Effector CD8-positive, alpha-beta T cell (primary cell): Measurements from ENCODE around the gene CEPT1.
A peak's percentile ranks its signal among the peaks of the same experiment; 100 is the strongest.

ENCODE experiments used
- DNase-seq: peaks from one replicate; lab custom pipeline; 2025; lab: John Stamatoyannopoulos, UW

The CEPT1 gene

DNA sequence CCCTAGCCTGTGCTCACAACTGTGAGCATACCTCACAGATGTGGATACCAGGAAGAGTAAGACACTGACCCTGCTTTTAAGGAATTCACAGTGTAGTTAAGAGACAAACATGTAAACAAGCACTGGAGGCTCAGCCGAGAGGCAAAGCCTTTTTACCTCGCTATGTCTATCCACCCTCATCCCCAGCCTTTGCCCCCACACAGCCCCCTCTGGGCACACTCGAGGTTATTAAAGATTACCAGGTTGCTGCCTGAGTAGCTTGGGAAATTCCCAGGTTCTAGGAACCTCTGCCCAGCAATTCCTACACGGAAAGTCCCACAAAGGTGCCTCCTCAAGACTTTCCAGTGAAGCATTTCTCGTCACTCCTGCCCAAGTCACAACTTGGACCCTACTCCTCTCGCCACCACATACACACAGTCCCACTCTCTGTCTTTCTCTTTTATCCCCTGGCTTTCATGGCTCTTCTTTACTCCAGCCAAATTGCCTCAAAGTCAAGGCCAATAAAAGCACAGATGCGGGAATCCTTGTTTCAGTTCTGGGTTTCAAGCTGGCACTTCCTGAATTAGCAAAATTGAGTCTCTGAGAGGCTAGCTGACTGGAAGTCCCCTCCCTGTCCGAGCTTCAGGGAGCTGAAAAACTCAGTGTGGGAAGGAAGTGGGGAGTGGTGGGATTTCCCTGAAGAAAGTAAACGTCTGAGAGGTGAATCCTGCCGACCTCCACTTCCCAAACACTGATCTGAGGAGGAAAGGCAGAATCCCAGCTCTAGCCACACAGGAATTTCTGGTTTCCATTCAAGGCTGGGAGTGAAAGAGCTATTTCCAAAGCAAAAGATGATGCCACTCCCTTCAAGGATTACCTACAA lies 52.9 kb downstream of the CEPT1 start:
- peak; percentile 22 for DNase-seq

DNA sequence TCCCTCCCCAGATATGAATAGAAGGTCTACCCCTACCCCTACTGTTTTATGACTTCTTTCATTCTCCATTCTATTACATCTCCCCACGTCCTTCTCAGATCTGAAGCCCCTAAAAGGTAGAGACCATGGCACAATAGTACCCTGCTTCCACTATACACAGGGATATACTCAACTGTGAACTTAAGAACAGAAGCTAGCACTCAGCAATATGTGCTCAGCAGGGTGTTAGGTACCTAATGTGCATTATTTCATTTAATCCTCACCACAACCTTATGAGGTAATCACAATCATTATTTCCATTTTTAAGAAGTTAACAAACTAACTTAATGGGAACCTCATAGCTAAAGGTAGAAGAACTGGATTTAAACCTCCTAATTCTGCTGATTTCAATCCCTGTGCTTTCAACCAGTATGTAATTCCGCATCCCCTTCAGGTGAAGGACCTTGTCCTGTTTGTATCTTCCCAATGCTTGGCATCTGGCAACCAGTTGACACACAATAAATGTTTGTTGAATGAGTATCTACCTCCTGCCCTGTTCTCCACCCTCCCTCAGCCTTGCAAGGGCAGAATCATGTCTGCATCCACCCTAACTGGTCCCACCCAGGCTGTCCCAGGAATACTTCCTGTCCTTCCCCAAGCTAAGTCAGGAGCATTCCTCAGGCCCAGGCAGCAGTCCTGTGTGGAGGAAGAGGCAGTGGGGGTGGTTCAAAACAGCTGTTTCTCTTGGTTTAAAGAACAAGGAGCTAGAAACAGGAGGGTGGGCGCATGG lies 53.9 kb downstream of the CEPT1 start:
- no peak for DNase-seq

DNA sequence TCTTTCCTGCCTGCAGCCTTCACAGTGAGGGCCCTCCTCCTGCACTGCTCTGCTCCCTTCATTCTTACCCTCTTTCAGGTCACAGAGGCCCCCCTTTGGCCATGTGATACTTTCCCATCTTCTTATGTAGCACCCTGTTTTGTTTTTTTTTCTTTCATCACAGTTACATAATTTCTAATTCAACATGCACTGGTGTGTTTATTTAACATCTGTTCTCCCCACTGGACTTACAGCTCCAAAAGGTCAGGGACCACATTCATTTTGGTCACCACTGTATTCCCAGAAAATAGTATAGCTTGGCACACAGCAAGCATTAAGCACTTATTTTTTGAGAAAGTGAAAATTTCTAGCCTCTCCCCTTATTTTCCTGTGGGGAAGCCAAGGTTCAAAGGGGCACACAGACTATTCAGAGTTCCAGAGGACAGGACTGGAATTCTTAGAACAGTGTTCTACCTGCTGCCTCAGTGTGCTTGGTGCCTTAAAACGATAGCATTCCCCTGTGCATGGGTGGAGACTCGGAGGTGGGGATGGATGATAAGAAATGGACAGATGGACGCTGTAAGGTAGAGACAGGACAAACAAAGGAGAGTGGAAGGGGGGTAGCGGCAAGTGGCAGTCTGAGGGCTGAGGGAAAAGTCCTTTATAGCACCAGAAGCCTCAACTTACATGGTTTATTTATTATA lies 55.1 kb downstream of the CEPT1 start:
- DNase-seq = no peak

DNA sequence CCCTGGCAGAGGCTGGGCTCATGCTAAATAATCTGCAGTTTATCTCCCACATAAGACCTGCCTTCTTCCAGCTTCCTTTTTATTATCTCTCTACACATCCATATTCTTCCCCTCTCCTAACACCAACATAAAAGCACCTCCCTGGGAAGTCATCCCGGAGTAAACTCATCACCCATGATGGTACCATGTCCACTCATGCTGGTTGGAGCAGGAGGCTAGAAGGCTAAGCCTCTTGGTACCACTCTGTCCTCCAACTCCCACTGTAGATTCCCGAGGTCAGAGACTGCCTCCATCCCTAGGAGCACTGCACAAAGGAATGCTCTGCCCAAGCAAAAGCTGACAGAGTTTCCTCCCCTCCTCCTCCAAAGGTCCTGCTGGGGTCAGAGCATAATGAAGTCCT lies 56.2 kb downstream of the CEPT1 start:
- no peak for DNase-seq

DNA sequence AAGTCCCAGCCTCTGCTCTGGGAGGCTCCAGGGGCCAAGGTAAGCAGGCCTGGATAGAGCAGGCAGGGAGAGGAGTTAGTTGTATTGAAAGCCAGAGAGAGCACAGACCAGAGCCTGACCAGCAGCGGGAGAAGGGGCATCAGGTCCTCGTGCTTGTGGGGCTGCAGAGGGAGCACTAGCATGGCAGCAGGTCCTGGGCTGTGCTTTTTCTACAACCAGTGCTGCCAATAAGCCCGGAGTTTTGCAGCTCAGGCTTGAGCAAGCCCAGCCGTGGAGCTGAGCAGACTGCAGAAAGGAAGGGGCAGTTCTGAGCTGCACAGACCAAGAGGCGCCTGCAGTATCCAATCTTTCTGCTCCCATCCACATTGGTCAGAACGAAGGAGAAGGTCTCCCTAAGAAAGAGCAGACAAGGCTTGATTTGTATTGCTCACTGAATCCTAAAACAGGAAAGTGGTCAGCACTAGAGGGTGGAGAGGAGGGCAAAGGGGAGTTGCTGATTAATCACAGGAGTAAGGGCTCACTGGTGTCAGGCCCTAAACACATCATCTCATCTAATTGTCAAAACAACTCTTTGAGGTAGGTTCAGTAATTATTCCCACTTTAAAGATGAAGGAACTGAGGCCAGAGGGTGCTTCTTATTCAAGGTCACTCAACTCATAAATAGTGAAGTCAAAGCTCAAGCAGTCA lies 57.7 kb downstream of the CEPT1 start:
- peak; percentile 54 for DNase-seq

DNA sequence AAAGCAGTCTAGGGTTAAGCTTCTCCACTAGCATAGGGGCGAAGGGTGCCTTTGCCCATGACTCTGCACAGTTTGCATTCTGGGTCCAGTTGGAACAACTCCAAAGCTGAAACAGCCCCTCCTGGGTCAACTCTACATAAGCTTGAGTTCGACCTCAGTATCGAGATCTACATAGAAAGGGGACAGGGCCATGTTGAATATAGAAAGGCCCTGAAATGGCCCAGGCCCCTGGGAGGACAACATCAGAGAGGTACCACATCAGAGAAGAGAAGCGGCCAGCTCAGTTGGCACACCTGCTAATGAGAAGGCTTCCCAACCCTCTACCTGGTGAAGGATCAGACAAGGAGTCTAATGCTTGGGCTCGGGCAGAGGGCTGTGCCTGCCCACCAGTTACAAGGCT lies 58.8 kb downstream of the CEPT1 start:
- no peak for DNase-seq

DNA sequence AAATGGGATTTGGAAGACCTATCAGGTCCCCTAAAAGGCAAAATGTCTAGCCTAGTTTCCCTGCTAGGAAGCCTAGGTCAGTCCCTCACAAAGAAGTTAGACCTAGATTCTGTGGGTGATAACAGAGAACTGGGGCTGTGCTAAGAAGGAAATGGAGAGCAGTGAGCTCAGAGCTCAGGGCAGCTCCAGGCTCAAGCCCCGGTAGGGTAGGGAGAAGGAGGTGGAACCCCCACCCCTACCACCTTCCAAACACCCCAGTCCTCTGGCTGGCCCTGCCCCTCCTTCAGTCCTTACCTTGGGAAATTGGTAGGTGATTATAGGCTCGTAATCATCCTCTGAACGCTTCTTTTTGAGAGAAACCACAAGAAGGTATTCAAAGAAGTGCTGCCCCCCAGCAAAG lies 59.3 kb downstream of the CEPT1 start:
- no peak for DNase-seq

DNA sequence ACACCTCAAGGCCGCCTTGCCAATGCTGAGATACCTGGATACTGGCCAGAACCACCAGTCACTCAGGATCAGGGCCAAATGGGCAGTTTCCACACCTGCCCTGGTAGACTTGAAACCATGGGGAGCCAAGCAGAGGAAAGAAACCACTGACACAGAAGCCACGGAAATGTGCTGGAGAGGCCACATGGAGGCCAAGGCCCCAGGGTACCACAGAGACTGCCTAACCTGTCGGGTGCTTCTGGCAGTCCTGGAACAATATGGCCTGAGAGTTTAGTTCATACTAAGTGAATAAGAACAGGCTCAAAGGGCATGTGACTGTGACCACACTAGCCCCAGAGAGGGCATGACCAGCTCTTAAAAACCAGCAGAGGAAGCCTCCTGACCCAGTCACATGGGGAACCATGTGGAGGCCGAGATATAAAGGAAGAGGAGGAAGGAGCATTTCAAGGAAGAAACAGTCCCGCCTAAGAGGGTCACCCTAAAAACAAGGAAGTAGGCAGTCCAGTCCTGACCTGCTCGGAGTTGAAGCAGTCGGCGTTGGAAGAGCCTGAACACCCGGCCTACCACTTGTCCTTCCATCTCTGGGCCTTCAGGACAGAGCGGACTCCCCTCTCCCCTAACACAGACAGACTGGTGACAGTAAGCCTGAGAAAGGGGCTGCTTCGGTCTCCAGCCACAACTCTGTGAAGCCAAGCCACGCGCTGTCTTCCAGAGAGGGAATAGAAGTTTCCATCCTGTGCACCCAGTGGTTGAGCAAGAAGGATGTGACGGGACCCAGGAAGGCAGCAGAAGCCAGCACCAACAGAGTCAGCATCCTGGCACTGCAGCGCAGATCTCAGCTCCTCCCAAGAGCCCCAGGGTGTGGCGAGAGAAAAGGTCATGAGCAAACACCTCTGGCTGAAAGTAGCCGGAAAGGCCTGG lies 60.1 kb downstream of the CEPT1 start, which contains the start of gene DENND2D:
DENND2D (minus strand) TSS at position 766 of the 921 bp plus-strand sequence; CDS start at position 579, 187 bp downstream.
- DNase-seq = no peak

DNA sequence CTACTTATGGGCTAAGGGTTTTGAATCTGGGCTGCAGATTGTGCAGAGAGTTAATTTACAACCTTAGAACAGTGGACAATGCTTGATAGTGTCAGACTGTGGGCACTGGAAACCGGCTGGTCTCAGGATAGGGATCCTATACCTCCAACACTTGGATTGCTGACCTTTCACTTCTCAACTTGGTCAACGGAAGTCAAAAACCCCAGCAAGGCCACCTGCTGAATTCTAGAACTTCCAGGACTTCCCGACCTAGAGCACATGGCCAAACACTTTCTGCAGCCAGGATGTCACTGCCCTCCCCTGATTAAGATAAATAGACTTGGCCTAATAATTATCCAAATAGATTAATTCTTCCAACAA lies 60.8 kb downstream of the CEPT1 start:
- no peak for DNase-seq

DNA sequence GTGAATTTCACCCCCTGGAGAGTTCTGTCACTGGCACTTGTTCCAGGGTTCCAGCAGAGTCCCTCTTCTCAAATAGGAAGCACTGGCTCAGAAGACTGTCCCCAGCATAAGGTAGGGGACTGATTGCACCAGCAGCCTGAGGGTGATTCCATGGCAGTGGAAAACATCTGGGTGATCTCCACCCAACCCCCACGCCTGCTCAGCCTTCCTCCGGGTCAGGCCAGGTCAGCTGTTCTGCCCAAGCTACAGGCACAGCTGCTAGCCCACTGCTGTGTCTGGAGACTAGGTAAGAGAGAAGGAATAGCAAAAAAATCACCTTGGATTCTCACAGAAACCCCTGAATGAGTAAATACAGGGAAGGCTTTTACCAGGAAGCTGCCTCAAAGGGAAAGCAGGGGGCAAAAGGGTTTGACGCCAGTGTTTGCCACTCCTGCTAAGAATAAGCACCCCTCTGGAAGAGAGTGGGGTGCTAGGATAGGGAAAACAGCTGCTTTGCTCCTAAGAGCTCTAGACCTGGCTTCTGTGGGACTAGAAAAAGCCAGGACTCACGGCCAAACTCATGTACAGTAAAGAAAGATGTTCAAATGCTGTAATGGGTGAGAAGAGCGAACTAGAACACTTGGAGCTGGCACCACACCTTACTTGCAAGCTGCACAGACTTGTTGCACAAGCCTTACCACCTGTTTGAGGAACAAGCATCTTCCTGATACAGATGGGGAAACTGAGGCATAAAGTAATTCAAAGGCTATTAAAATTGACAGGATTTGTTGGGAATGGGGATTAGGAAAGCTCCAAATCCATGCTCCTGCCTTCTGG lies 61.5 kb downstream of the CEPT1 start:
- no peak for DNase-seq

DNA sequence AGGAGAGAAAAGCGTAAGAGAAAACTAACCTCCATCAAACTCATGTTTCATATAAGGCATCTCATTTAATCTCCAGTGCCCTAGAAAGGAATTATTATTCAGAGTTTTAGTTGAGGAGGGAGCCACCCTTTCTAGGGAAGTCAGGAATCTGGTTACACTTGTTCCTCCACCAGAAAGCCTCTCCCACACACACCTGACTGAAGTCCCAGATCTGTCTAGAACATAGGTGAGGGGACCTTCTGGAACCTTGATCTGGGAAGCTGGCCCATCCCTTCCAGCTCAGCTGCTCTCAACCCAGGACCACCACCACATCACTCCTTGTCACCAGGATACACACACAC lies 62.3 kb downstream of the CEPT1 start:
- DNase-seq = no peak

DNA sequence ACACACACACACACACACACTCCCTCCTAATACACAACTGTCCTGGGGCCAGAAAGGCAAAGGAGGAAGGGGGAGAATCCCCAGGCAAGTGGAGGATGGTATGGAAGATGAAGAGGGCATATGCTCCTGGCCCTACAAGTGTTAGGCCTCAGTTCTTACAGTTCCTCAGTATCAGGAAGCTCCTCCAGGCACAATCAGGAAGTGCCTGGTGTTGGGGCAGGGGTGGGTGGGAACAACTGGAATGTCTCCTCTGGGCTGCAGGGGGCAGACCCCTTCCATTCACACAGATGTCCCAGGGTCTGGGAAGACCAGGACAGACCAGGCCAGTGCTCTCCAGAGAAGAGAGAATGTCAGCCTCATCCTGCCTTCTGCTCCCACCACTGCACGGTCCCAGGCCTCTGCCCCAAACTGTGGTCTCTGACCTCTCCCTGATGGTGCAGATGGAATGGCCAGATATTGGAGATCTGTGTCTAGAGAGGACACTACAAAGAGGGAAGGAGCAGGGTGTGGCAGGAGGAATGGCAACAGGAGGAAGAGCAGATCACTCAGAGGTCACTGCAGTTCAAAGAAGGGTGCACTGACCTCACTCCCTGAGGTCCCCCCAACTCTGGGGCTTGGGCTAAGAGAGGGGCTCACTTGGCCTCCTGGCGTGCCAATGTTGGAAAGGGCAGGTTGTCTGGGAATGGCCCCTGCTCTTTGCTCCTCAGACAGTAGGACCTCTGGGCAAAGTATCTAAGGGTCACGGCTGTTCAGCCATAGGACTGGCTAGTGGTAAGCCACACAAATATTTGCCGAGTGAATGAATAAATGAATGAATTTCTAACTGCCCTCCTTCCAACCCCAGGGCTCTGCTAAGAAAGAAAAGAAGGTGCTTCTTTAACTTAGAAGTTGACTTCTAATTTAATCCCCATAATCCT lies 62.9 kb downstream of the CEPT1 start:
- no peak for DNase-seq

DNA sequence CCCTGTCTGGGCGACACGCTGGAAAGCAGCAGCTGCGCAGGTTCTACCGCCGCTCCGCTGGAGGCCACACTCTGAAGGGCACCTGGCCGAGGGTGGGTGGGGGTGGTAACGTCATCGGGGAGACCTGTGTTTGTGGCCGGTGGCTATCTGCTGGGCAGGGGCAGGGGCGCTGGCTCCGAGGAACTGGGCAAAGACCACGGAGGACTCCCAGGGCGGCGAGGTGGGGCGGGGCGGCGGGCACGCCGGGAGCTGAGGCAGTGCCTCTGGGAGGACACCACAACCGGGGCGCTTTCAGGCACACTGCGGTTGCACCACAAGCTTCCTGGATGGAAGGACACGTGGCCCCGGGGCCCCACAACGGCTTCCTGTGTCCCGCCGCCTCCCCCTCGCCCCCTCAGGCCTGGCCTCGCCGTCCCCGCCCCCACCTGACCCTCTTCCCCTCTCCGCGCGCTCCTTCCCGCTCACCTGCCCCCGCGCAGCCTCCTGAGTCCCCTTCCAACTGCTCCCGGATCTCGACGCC lies 63.7 kb downstream of the CEPT1 start:
- peak; percentile 66 for DNase-seq

DNA sequence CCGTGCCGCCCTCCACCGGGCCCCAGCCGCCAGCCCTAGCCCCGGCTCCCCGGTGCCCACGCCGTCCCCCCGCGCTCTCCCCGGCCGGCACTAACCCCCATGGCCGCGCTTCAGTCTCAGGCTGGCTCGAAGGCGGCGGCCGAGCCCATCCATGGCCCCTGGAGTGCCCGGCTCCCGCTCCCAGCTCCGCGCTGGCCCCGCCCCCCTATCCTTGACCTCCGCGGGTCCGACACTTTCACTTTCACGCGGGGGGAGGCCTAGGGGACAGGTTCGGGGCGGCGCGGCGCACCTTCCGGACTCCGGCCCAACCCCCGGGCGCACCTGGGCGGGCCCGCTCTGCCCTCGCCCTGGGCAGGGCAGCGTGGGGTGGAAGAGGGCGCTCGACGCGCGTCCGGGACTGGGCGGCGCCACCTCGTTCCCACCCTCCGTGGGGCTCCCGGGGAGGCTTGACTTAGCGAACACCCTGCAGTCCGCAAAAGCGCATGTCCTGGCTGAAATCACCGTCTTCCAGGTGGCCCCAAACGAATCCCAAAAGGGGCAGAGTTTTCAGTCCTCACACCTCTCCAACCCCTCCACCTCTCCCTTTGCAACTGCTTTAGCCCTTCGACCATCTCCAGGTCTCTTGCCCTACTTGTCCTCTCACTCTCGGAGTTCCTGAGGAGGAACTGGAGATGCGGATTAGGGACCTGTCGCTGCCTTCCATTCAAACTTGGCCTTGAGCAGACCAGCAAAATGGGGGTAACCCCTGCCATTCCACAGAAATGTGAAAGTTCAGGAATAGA lies 64.4 kb downstream of the CEPT1 start:
- peak; percentile 58 for DNase-seq

DNA sequence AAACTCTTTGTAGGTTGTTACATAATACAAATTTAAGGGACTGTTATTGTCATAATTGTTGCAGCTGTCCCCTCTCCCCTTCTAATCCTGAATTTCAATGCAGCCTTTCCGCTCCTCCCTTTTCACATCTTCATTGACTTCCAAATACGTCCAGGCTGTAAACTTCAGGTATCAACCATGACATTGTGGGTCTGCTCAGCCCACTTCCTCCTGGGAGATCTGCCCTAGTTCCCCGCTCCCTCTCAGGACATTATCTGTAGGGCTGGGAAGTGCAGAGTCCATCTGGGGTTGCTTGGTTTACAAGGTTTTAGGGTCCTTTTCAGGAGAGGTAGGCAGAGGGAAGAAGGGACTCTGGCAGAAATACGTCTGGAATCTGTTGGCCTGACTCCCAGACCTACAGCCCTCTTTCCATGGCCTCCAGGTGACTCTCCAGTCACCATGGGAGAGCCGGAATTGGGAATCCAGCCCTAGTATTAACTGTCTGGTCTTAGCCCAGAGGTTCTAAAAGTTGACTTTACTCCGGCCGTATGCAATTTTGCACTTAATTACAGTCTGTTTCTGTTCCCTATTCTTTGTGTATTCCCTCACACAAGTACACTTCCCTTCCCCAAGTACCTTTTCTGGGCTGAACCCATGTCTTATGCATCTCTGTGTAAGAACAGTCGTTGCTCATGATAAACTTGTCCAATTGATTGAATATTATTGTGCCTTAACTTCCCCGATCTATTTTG lies 65.1 kb downstream of the CEPT1 start:
- DNase-seq = no peak

DNA sequence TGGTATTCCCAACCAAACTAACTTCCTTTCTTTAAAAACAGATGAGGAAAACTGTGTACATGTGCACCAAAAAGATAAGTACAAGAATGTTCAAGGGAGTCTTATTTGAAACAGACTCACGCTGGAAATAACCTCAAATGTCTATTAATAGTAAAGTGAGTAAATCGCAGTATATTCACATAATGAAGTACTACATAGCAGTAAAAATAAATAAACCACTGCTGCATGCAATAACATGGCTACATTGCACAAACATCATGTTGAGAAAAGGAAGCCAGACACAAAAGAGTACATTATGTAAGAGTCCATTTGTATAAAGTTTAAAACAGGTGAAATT lies 65.7 kb downstream of the CEPT1 start:
- no peak for DNase-seq

DNA sequence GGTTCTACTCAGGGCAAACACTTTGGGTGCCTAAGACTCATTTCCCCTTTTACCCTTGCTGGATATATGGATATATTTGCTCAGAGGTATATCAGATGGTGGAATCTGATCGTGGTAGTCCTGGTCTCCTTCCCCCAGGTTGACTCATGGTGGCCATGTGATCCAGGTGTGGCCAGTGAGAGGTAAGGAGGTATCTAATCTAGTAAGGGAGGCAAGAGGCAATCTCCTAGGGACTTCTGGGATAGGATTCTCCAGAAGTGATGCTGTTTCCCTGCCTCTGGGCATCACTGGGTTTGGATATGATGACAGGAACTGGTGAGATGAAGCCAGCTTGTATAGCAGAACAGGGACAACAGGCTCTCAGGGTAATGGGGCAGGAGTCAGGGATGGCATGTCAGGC lies 68.9 kb downstream of the CEPT1 start:
- no peak for DNase-seq
